ENCODE results near the gene RPS6KA1.
A peak's percentile ranks its signal among the peaks of the same experiment; 100 is the strongest.

RPS6KA1 gene

GRCh38 chr1:26529655-26530409, at the start of gene RPS6KA1:
RPS6KA1 (plus strand) TSS chr1:26529761; CDS start chr1:26529921, 160 bp downstream.
- Mint-ChIP-seq H3K4me3 (peak within 1 kb of the TSS; percentile 87 to 89 (median 87)), H3K4me1 (peaks cover 3% of the 10 kb centered on the region), H3K27ac (peak within 1 kb of the TSS in 2 of 3 experiments; percentile 70 to 73), H3K9me3 (no peaks in the 10 kb centered on the region), H3K36me3 (ENCODE audit: low read depth) (no peaks in the 10 kb centered on the region), H3K27me3 (ENCODE audit: low read depth) (peaks cover 16% of the 10 kb centered on the region)
- TF ChIP-seq CTCF (IDR thresholded peaks at IDR 0.05; ENCODE audit: unreplicated experiment in 3 of 3) = no peak

GRCh38 chr1:26482921-26483320, 46.6 kb upstream of the RPS6KA1 start:
- no peak for TF ChIP-seq CTCF (IDR thresholded peaks at IDR 0.05; ENCODE audit: unreplicated experiment in 3 of 3)
- Mint-ChIP-seq H3K36me3 (ENCODE audit: low read depth) (peaks cover 24% of the 10 kb centered on the region), H3K27ac (no peak overlapping the region), H3K4me1 (no peaks in the 10 kb centered on the region), H3K27me3 (ENCODE audit: low read depth) (no peaks in the 10 kb centered on the region), H3K9me3 (no peaks in the 10 kb centered on the region), H3K4me3 (no peak overlapping the region)

GRCh38 chr1:26483980-26484379, 45.6 kb upstream of the RPS6KA1 start:
- TF ChIP-seq CTCF (IDR thresholded peaks at IDR 0.05; ENCODE audit: unreplicated experiment in 3 of 3) = no peak
- H3K4me3 Mint-ChIP-seq = no peak overlapping the region
- H3K27ac Mint-ChIP-seq = peak overlapping the region in 1 of 3 experiments; percentile 26
- H3K4me1 Mint-ChIP-seq = no peaks in the 10 kb centered on the region
- peaks cover 19% of the 10 kb centered on the region for H3K36me3 Mint-ChIP-seq (ENCODE audit: low read depth)
- H3K27me3 Mint-ChIP-seq (ENCODE audit: low read depth) = no peaks in the 10 kb centered on the region
- H3K9me3 Mint-ChIP-seq = no peaks in the 10 kb centered on the region

- H3K9me3 Mint-ChIP-seq = no peaks in the 10 kb centered on the region
- no peaks in the 10 kb centered on the region for H3K4me1 Mint-ChIP-seq
- no peak overlapping the region for H3K4me3 Mint-ChIP-seq
- no peak overlapping the region for H3K27ac Mint-ChIP-seq
- H3K27me3 Mint-ChIP-seq (ENCODE audit: low read depth) = peaks cover 4% of the 10 kb centered on the region
- no peaks in the 10 kb centered on the region for H3K36me3 Mint-ChIP-seq (ENCODE audit: low read depth)
- TF ChIP-seq CTCF (IDR thresholded peaks at IDR 0.05; ENCODE audit: unreplicated experiment in 3 of 3) = no peak
Measured at GRCh38 chr1:26490155-26490554, 39.4 kb upstream of the RPS6KA1 start.

GRCh38 chr1:26493267-26493666, 36.3 kb upstream of the RPS6KA1 start:
- H3K9me3 Mint-ChIP-seq = no peaks in the 10 kb centered on the region
- no peak overlapping the region for H3K27ac Mint-ChIP-seq
- H3K27me3 Mint-ChIP-seq (ENCODE audit: low read depth) = peaks cover 4% of the 10 kb centered on the region
- H3K4me1 Mint-ChIP-seq = peaks cover 5% of the 10 kb centered on the region
- H3K4me3 Mint-ChIP-seq = no peak overlapping the region
- H3K36me3 Mint-ChIP-seq (ENCODE audit: low read depth) = no peaks in the 10 kb centered on the region
- no peak for TF ChIP-seq CTCF (IDR thresholded peaks at IDR 0.05; ENCODE audit: unreplicated experiment in 3 of 3)

- H3K27me3 Mint-ChIP-seq (ENCODE audit: low read depth) = peaks cover 4% of the 10 kb centered on the region
- peaks cover 5% of the 10 kb centered on the region for H3K4me1 Mint-ChIP-seq
- H3K9me3 Mint-ChIP-seq = no peaks in the 10 kb centered on the region
- no peak for TF ChIP-seq CTCF (IDR thresholded peaks at IDR 0.05; ENCODE audit: unreplicated experiment in 3 of 3)
- H3K27ac Mint-ChIP-seq = no peak overlapping the region
- H3K4me3 Mint-ChIP-seq = no peak overlapping the region
- no peaks in the 10 kb centered on the region for H3K36me3 Mint-ChIP-seq (ENCODE audit: low read depth)
Measured at GRCh38 chr1:26493938-26494337, 35.6 kb upstream of the RPS6KA1 start.
